HG03097 (cell line): ENCODE data around the gene NDUFB6.
"Not testable (repeated sequence)": the region's sequence is repeated elsewhere in the genome, so short reads cannot be mapped to it uniquely, and the experiment has no call there.

ENCODE experiments used
- ATAC-seq: cut with Tn5 transposase; IDR thresholded peaks from one replicate; pipeline ENCODE4 v1.9.1; 2021; ENCODE audit not compliant: unreplicated experiment, low FRiP score

The NDUFB6 gene

GRCh38 chr9:32572900-32573523 lies at the start of gene NDUFB6:
Gene NDUFB6 (minus strand): TSS chr9:32573159. CDS start chr9:32573060, 99 bp downstream.
- peak; percentile 88 for ATAC-seq

- ATAC-seq = no peak
Measured at GRCh38 chr9:32618261-32618660, 45.3 kb upstream of the NDUFB6 start.

GRCh38 chr9:32606811-32607210 lies 33.9 kb upstream of the NDUFB6 start:
- no peak for ATAC-seq

- ATAC-seq = no peak
Measured at GRCh38 chr9:32603914-32604852, 31.2 kb upstream of the NDUFB6 start.

- ATAC-seq = not testable (repeated sequence)
Measured at GRCh38 chr9:32599021-32599420, 26.1 kb upstream of the NDUFB6 start.

GRCh38 chr9:32596936-32597335 lies 24.0 kb upstream of the NDUFB6 start:
- no peak for ATAC-seq

- no peak for ATAC-seq
Measured at GRCh38 chr9:32596096-32596865, 23.3 kb upstream of the NDUFB6 start.

- ATAC-seq = no peak
Measured at GRCh38 chr9:32590898-32591297, 17.9 kb upstream of the NDUFB6 start.

GRCh38 chr9:32590476-32590875 lies 17.5 kb upstream of the NDUFB6 start:
- no peak for ATAC-seq

GRCh38 chr9:32589083-32589723 lies 16.2 kb upstream of the NDUFB6 start:
- no peak for ATAC-seq

- ATAC-seq = no peak
Measured at GRCh38 chr9:32587901-32588300, 14.9 kb upstream of the NDUFB6 start.

- no peak for ATAC-seq
Measured at GRCh38 chr9:32584784-32585183, 11.8 kb upstream of the NDUFB6 start.

GRCh38 chr9:32581512-32582143 lies 8.7 kb upstream of the NDUFB6 start:
- no peak for ATAC-seq

- ATAC-seq = no peak
Measured at GRCh38 chr9:32580631-32581300, 7.8 kb upstream of the NDUFB6 start.

- ATAC-seq = no peak
Measured at GRCh38 chr9:32579706-32580331, 6.9 kb upstream of the NDUFB6 start.

- ATAC-seq = no peak
Measured at GRCh38 chr9:32578976-32579375, 6.0 kb upstream of the NDUFB6 start.

- ATAC-seq = no peak
Measured at GRCh38 chr9:32577316-32577715, 4.4 kb upstream of the NDUFB6 start.

GRCh38 chr9:32574858-32575257 lies 1.9 kb upstream of the NDUFB6 start:
- no peak for ATAC-seq

GRCh38 chr9:32573821-32574220 lies 862 bp upstream of the NDUFB6 start:
- ATAC-seq = no peak
